PC-9 (cell line): ENCODE data around the gene MMP7. TPM values are rescaled to one million over a fixed set of nuclear protein-coding genes. Genes with fewer than 3 reads are reported as not detected.

Source experiments
- BruUV-seq: library from RNA; stranded (reverse); fragments of 400-500 nt; replicated peaks from 2 replicates; lab custom pipeline; 2021; lab: Mats Ljungman, UMichigan
- CTCF ChIA-PET: fragments of 300-600 bp; sonication (Branson Sonifier 250); formaldehyde crosslinking; loops from one replicate; lab custom pipeline; 2022; ENCODE audit warnings: antibody characterized with exemption; lab: Charles Lee
- POLR2A ChIA-PET: fragments of 300-600 bp; sonication (Branson Sonifier 250); formaldehyde crosslinking; loops from one replicate; lab custom pipeline; 2022; ENCODE audit warnings: antibody characterized with exemption; ENCODE audit not compliant: unreplicated experiment; lab: Charles Lee
- DNase-seq, 2 experiments: peaks; one replicate each; pipeline versions ENCODE4 v3.0.0 to v3.0.0-alpha.2; 2015 to 2022; ENCODE audit warnings: mixed read lengths in 1 of 2
- H2AFZ ChIP-seq: fragments of 200-600 bp; sonication (generic); 2 replicates; pipeline ENCODE4 v1.8.1; 2017; ENCODE audit warnings: antibody characterized with exemption
- H3F3A ChIP-seq: fragments of 200-600 bp; sonication (generic); 2 replicates; pipeline ENCODE4 v1.8.1; 2017; ENCODE audit warnings: antibody characterized with exemption, mild to moderate bottlenecking, low read depth; ENCODE audit not compliant: insufficient read depth
- H3K27ac ChIP-seq: fragments of 200-600 bp; sonication (generic); 2 replicates; pipeline ENCODE4 v1.6.1; 2016; ENCODE audit warnings: mixed run types
- H3K27me3 ChIP-seq: fragments of 200-600 bp; sonication (generic); 2 replicates; pipeline ENCODE4 v1.6.1; 2016; ENCODE audit warnings: low read depth, mixed run types; ENCODE audit not compliant: insufficient read depth
- H3K36me3 ChIP-seq: fragments of 200-600 bp; sonication (generic); 2 replicates; pipeline ENCODE4 v1.6.1; 2016; ENCODE audit warnings: low read depth, mixed run types
- H3K4me1 ChIP-seq: fragments of 200-600 bp; sonication (generic); replicated peaks from 2 replicates; pipeline ENCODE4 v1.6.1; 2016; ENCODE audit warnings: mixed run types; ENCODE audit not compliant: insufficient read depth
- H3K4me2 ChIP-seq: fragments of 200-600 bp; sonication (generic); 2 replicates; pipeline ENCODE4 v1.6.1; 2017; ENCODE audit warnings: mixed run types
- H3K4me3 ChIP-seq: fragments of 200-600 bp; sonication (generic); 2 replicates; pipeline ENCODE4 v1.6.1; 2016; ENCODE audit warnings: mixed run types
- H3K79me2 ChIP-seq: fragments of 200-600 bp; sonication (generic); 2 replicates; pipeline ENCODE4 v1.6.1; 2017; ENCODE audit warnings: low read depth, mixed run types
- H3K9me2 ChIP-seq: fragments of 200-600 bp; sonication (generic); 2 replicates; pipeline ENCODE4 v1.8.1; 2017; ENCODE audit warnings: mild to moderate bottlenecking; ENCODE audit not compliant: insufficient read depth
- H3K9me3 ChIP-seq: fragments of 200-600 bp; sonication (generic); 2 replicates; pipeline ENCODE4 v1.8.1; 2016; ENCODE audit warnings: low read depth; ENCODE audit not compliant: insufficient read depth
- H4K20me1 ChIP-seq: fragments of 200-600 bp; sonication (generic); 2 replicates; pipeline ENCODE4 v1.8.1; 2017; ENCODE audit not compliant: insufficient read depth
- EZH2 ChIP-seq: fragments of 200-600 bp; sonication (generic); IDR thresholded peaks from 2 replicates; pipeline ENCODE4 v1.8.0; 2017; ENCODE audit warnings: antibody characterized with exemption, low read depth
- intact Hi-C: fragments of 100-400 bp; cut with micrococcal nuclease; formaldehyde crosslinking; loops from one replicate; pipeline ENCODE4 v1.10.0; 2022; ENCODE audit not compliant: unreplicated experiment
- total RNA-seq: library from RNA; stranded (reverse); gene quantifications from 2 replicates; pipeline ENCODE4 v1.2.3, GENCODE V29; 2021
- TF ChIP-seq, protein P1 (sequence below): fragments of 200-600 bp; sonication (generic); conservative IDR thresholded peaks from 2 replicates; pipeline ENCODE4 v1.6.1; 2017; ENCODE audit warnings: mixed run types, antibody characterized with exemption, mild to moderate bottlenecking, moderate library complexity

MMP7 gene
- total RNA-seq, 1 experiment from 2014 or later, result 1.1 TPM

DNA sequence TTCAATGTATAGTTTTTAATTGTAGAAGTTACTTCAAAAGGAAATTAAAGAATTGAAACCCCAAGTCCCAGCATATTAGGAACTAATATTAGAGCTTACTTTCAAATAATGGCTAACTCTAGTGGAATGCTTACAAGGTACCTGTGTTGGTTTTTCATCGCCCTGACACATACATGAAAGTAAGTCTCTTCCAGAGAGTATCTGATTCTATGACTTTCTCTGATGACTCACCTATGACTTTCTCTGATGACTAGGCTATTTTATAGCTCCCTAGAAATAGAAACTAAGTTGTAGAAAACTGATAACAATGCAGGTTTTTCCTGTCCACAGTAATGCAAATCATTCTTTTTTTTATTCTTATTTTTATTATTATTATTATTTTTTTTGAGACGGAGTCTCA is 33.6 kb upstream of the MMP7 start:
- POLR2A ChIA-PET, result interaction anchor here (0.6 kb wide), 2 partner anchors 10 to 14 kb away, joined by 3 to 14 read pairs; no protein-coding TSS in a partner anchor
- Histone ChIP-seq H3K27me3 (no peaks in the 10 kb centered on the region), H3K4me3 (no peak overlapping the region), H3F3A (peaks cover 15% of the 10 kb centered on the region), H3K36me3 (no peaks in the 10 kb centered on the region; the same call in 1 of the 2 replicates), H3K27ac (peak overlapping the region; percentile 94), H3K79me2 (no peaks in the 10 kb centered on the region), H3K4me2 (peak overlapping the region; percentile 46), H3K9me3 (peaks cover 28% of the 10 kb centered on the region), H3K9me2 (no peaks in the 10 kb centered on the region), H2AFZ (0 out of 2 replicates have a peak overlapping the region, but pooled peaks have one; percentile 15), H3K4me1 (peaks cover 16% of the 10 kb centered on the region), H4K20me1 (no peaks in the 10 kb centered on the region)
- intact Hi-C loops, result loop anchor here (1.0 kb wide), 1 partner anchor 12 kb away; no protein-coding TSS in a partner anchor
- peak in 1 of 2 experiments; percentile 96 for DNase-seq
- BruUV-seq, result no TSS peak
- TF ChIP-seq EZH2, result no peak
- TF ChIP-seq, protein P1, sequence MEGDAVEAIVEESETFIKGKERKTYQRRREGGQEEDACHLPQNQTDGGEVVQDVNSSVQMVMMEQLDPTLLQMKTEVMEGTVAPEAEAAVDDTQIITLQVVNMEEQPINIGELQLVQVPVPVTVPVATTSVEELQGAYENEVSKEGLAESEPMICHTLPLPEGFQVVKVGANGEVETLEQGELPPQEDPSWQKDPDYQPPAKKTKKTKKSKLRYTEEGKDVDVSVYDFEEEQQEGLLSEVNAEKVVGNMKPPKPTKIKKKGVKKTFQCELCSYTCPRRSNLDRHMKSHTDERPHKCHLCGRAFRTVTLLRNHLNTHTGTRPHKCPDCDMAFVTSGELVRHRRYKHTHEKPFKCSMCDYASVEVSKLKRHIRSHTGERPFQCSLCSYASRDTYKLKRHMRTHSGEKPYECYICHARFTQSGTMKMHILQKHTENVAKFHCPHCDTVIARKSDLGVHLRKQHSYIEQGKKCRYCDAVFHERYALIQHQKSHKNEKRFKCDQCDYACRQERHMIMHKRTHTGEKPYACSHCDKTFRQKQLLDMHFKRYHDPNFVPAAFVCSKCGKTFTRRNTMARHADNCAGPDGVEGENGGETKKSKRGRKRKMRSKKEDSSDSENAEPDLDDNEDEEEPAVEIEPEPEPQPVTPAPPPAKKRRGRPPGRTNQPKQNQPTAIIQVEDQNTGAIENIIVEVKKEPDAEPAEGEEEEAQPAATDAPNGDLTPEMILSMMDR, result no peak
- CTCF ChIA-PET, result interaction anchor here (0.6 kb wide), 1 partner anchor 21 kb away, joined by 18 read pairs; no protein-coding TSS in a partner anchor

DNA sequence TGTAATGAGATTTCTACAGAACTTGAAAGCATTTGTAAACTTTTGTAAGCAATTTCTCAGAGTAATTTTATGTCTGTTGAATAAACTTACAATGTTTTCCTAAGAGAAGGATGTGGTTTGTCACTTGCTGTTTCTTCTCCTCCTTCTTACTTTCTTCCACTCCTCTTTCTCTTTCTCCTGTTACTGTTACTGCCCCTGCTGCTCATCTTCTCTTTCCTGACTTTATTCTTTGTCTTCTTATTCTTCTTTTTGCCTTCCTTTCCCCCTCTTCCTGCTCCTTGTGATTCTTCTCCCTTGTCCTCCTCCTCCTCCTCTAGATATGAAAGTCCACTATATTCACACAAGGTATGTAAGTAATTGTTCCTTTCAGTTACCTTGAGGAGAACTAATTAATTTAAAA is 31.1 kb upstream of the MMP7 start:
- Histone ChIP-seq H3K4me2 (no peak overlapping the region), H3K79me2 (no peaks in the 10 kb centered on the region), H3K36me3 (no peaks in the 10 kb centered on the region; the same call in 1 of the 2 replicates), H3K27ac (no peak overlapping the region), H4K20me1 (no peaks in the 10 kb centered on the region), H3K27me3 (no peaks in the 10 kb centered on the region), H3K9me3 (peaks cover 19% of the 10 kb centered on the region; the same call in 1 of the 2 replicates), H3F3A (peaks cover 15% of the 10 kb centered on the region), H3K9me2 (no peaks in the 10 kb centered on the region), H3K4me3 (no peak overlapping the region), H3K4me1 (peaks cover 16% of the 10 kb centered on the region), H2AFZ (no peak overlapping the region)
- DNase-seq, result no peak
- intact Hi-C loops, result no loop called here
- ChIA-PET CTCF (no interaction called here), POLR2A (no interaction called here)
- TF ChIP-seq, protein P1, result no peak
- TF ChIP-seq EZH2, result no peak
- BruUV-seq, result no TSS peak

DNA sequence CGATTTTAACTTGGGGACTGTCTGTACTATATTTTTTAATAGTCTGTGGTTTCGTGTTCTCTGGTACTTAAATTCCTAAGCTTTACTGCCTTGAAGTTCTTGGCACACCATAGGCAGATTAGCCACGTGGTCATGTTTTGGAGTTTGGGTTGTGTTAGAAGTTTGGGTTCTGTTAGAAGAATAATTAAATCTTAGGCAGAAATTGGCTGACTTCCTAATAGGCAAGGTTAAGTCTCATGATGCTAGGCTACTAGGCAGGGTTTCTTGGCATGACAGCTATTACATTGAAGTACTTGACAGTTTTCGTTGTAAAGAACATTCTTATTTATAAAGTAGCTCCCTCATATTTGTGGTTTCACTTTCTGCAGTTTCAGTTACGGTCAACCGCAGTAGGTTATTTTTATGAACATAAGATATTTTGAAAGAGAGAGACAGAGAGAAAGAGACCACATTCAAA is 30.0 kb upstream of the MMP7 start:
- H3K4me2 ChIP-seq, result no peak overlapping the region
- TF ChIP-seq, protein P1, result no peak
- no peak for TF ChIP-seq EZH2
- H3K27me3 ChIP-seq, result no peaks in the 10 kb centered on the region
- peaks cover 15% of the 10 kb centered on the region for H3F3A ChIP-seq
- no peak overlapping the region for H2AFZ ChIP-seq
- ChIA-PET CTCF (no interaction called here), POLR2A (no interaction called here)
- intact Hi-C loops, result no loop called here
- H3K36me3 ChIP-seq, result no peaks in the 10 kb centered on the region; the same call in 1 of the 2 replicates
- H3K4me3 ChIP-seq, result no peak overlapping the region
- H3K9me3 ChIP-seq, result peaks cover 8% of the 10 kb centered on the region; the same call in 1 of the 2 replicates
- H3K9me2 ChIP-seq, result no peaks in the 10 kb centered on the region
- no TSS peak for BruUV-seq
- H3K27ac ChIP-seq, result no peak overlapping the region
- no peak for DNase-seq
- H4K20me1 ChIP-seq, result no peaks in the 10 kb centered on the region
- H3K79me2 ChIP-seq, result no peaks in the 10 kb centered on the region
- H3K4me1 ChIP-seq, result peaks cover 16% of the 10 kb centered on the region
